Stimulated activated CD8-positive, alpha-beta memory T cell treated with anti-CD3 and anti-CD28 coated beads, Interleukin-7, amount 100 ng/mL, for 24 hours (primary cell): ENCODE data around the gene RMRP.
"Not testable (repeated sequence)": the region's sequence is repeated elsewhere in the genome, so short reads cannot be mapped to it uniquely, and the experiment has no call there.

ENCODE experiments used
- DNase-seq: peaks from one replicate; pipeline ENCODE4 v3.0.0-alpha.2; 2020; ENCODE audit warnings: low read depth

RMRP gene

GRCh38 chr9:35641478-35641877 lies 16.3 kb downstream of the RMRP start:
- DNase-seq, result not testable (repeated sequence)

DNA sequence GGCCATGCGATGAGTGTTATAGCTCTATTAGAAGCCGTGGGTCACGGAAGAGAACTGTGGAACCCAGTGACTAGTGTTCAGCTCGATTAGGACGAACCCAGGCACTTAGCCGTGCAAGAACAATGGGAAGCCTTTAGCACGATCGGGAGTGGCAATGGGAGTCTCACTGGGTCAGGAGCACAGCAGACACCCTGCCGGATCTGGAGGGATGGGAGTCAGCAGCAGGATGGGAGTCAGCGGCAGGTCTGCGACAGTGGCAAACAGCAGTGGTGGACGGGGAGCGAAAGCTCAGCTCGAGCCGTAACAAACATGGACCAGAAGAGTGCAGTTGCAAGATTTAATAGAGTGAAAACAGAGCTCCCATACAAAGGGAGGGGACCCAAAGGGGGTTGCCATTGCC lies 17.4 kb downstream of the RMRP start:
- DNase-seq, result not testable (repeated sequence)

DNA sequence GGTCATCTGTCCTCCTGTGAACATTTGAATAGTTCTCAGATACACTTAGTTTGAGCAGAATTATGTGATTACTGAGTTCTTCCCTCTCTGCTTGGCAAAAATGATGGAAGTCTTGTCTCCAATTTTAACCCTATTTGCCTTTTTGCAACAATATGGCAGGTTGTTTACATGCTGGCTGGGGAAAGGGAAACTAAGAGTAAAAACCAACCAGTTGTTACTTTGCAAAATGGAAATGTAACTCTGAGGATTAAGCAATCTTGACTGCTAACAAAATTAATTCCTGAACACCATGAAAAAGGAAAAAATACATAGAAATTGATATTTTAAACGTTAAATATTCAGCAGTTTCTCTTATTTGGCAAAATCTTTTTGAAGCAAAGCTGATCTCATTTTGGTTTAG lies 18.2 kb downstream of the RMRP start:
- DNase-seq, result no peak

GRCh38 chr9:35639225-35639624 lies 18.6 kb downstream of the RMRP start:
- DNase-seq, result not testable (repeated sequence)

DNA sequence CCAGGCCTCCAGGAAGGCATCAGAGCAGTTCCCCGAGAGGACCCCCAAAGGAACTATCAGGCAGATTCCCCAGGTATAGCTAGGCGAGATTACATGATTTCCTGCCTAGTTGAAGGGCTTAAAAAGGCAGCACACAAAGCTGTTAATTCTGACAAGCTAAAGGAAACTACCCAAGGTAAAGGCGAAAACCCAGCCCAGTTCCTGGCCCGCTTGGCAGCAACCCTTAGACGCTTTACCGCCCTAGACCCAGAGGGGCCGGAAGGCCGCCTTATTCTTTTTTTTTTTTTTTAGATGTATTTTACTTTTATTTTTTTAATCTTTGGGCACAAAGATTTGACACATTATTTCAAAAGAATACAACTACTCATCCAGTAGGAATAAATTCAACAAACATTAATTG lies 19.1 kb downstream of the RMRP start:
- DNase-seq, result not testable (repeated sequence)

- not testable (repeated sequence) for DNase-seq
Measured at GRCh38 chr9:35637427-35637955, 20.3 kb downstream of the RMRP start.

- DNase-seq, result not testable (repeated sequence)
Measured at GRCh38 chr9:35636877-35637246, 21.0 kb downstream of the RMRP start.

DNA sequence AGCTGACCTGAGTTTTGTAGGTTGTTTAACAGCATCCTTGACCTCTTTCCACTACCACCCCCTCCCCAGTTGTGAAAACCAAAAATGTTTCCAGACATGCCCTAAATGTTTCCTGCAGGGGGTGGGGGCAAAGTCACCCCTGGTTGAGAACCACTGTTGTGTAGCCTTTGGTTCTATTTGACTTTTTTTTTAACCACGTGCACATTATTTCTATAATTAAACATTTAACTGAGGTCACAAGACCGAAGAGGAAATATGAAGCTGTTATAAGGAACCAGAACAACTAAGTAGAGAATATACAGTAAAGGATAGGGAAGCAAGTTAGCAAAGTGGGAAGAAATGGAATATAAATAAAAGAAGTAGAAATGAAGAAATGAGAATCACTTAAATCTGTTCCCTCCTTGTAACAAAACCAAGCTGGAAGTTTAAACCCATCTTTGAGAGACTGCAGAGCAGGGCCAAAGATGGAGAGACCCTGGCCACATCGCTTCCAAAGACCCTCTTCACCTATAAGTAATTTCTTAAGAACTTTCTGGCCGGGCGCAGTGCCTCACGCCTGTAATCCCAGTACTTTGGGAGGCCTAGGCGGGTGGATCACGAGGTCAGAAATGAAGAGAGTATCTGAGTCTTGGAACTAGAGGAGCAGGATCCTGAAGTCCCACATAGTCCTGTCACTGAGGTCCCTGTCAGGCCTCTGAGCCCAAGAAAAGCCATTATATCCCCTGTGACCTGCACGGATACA lies 21.5 kb downstream of the RMRP start:
- DNase-seq, result no peak

DNA sequence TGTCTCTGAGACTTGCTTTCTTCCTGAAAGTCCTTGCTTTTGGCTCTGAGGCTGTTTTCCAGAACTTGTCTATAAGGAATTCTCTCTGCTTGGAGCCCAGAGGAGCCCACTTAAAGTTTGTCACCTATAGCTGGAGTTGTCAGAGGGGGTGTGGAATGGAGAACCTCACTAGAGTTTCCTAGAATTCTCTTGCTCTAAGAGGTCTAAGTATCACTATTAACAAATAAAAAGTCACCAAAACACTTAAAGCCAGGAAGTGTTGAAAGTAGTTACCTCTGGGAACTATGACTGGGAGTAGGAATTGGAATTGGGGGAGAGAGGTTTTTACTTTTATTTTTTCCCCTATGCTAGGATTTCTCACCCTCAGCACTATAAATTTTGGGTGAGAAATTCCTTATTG lies 22.1 kb downstream of the RMRP start:
- no peak for DNase-seq

GRCh38 chr9:35629597-35629996 lies 28.2 kb downstream of the RMRP start:
- no peak for DNase-seq

- no peak for DNase-seq
Measured at GRCh38 chr9:35628389-35628991, 29.3 kb downstream of the RMRP start.

DNA sequence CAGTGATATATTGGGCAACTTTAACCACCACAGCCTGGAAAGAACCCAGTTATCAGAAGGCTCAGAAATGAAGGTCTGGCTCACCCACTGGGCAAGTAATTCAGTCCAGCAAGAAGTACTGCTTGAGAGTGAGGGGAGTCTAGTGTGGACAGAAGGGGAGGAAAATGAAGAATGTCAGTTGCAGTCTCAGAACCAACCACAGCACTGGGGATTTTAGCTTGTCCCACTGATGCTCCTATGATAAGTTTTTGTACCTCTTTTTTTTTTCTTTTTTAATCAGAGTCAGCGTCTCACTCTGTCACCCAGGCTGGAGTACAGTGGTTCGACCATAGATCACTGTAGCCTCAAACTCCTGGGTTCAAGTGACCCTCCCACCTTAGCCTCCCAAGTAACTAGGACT lies 30.2 kb downstream of the RMRP start:
- no peak for DNase-seq

DNA sequence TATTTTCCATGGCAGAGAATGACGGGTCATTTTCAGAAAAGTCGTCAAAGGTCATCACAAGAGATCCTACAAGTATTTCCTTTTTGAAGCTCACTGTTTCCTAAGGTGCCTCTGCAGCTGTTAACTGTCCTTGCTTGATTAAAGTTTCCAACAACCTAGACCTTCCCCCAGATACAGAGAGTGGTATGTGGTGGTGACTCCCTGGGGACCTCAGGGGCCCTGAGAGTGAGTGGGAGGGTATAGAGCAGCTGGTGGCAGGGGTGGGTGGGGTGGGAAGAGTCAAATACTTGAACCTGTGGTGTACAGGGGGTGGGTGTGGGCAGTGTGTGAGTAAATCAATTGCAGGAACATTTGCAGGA lies 38.0 kb downstream of the RMRP start:
- DNase-seq, result no peak

DNA sequence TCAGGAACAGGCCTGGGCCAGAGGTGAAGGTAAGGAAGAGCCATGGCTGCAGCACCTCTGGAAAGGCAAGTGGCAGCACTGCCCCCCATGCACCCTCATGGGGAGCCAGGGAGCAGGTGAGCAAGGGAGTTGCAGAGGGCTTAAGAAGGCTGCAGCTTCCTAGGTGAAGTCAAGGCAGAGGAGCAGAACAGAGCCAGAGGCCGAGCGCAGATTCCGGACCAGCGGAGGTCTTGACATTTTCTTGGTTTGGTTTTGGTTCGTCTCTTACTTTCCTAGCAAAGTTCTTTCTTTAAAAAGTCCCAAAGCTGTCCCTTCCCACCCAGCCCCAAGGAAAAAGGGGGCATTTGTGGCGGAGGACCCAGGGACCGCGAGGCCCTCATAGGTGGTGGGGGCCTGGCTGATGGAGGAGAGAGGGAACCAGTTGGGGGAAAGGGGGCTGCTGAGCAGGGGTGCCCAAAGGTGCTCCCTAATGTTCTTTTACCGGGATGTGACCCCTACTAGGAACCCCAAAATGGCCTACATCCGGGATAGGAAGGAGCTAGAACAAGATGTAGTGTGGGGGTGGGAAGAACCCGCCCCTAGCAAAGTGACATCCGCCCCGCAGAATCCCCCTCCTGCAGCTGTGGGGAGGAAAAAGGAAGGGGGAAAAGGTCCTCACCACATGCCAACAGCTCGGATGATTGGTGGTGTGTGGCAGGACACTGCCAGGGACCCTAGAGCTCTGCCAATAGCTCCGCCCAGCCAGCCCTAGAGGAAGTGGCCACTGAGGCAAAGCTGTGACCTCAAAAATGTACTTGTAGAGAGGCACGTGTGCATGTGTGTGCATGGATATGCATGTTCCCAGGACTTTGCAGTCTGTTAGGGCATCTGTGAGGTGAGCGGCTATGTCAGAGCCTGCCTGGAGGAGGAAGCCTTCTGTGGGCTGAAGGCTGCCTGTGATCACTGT lies 38.7 kb downstream of the RMRP start:
- DNase-seq, result no peak

DNA sequence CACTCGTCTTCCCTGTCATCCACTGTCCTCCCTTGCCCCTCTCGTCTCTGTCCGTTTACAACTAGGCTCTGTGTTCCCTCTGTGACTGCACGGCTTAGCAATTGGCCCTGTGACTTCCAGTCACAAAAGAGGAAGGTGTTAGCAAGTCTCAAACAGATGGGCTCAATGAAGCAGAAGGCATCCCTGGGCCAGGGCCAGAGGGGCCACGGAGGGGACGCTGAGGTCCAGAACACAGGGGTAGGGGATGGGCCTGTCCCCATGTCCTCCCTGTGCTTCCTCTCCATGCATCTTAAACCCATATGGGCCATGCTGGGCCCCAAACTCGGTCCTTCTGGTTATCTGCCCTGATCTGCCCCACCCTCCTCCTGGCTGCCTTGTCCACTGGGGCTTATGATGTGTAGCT lies 39.5 kb downstream of the RMRP start, which contains the start of gene CD72:
Gene CD72, minus strand, starts transcription at position 89 of the 403 bp plus-strand sequence. CDS start 110 bp downstream, outside the sequence.
- no peak for DNase-seq

DNA sequence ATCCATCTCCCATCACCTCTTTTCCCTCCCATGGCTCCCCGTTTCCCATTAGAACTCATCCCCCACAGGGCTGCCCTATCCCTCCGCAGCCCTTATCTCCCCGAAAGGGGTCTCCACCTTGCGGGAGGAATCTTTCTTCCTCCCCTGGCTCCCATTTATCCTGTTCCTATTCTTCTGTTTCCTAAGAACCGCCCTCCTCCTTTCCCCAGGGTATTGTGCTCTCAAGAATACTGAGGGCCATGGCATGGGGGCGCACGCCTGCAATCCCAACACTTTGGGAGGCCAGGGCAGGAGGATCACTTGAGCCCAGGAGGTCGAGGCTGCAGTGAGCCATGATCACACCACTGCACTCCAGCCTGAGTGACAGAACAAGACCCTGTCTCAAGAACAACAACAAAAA lies 40.3 kb downstream of the RMRP start:
- DNase-seq, result no peak

DNA sequence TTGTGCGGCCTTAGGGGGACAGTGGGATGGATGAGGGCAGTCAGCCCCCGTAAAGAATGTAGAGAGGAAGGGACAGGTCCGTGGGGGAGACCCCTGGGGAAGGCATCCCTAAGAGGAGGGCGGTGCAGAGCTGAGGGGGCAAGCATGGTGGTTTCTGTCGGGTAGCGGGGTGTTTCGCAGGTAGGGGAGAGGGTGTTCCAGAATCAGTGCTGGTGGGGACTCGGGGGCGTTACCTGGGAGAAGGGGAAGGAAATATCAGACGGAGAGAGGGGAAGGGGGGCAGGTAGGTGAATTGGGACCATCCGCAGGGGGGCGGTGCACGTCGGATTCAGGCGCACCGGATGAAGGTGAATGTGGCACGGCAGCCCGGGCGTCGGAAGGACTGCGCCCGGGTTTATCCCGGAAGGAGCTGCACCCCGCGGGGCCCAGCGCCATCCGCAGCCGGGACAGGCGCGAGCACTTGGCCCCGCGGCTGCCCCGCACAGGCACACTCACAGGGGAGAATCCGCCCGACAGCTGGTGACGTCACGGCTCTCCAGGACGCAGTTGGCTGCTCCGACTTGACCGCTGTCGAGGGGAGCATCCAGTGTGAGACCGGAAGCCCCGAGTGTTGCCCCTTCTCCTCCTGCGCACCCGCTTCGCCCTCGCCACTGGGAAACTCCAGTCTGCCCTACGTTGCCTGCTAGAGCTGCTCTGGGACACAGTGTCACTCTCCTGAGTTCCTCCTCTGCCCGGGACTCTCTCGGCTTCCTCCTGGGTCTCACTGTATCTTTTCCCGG lies 40.9 kb downstream of the RMRP start:
- peak; percentile 44 for DNase-seq

DNA sequence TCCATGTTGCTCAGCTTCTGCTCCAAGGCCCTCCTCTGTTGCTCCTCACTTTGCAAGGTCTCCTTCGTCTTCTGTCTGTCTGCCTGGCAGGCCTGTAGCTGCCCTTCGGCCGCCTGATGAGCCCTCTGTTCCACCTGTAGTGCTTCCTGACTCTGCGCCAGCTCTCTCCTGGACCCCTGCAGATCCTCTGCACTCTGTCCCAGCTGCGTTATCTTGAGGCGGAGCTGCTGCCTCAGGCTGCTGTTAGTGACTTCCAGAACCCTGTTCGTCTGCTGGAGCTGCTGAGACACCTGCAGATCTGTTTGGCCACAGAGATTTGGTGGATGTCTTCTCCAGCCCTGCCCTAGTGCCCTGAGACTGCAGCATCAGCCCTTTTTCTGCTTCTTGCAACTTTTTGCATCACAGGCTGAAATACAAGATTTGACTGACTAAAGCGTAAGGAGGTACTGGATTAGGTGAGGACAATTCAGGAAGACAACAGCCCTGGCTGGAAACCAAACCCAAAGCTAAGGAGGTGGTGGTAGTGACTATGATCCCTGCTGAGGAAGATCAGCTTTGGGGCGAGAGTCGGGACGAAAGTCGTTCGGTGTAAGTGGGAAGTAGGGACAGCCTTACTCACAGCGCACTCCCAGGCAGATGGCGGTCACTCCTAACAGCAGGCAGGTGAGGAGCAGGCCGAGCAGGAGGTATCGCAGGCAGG lies 41.7 kb downstream of the RMRP start:
- no peak for DNase-seq

DNA sequence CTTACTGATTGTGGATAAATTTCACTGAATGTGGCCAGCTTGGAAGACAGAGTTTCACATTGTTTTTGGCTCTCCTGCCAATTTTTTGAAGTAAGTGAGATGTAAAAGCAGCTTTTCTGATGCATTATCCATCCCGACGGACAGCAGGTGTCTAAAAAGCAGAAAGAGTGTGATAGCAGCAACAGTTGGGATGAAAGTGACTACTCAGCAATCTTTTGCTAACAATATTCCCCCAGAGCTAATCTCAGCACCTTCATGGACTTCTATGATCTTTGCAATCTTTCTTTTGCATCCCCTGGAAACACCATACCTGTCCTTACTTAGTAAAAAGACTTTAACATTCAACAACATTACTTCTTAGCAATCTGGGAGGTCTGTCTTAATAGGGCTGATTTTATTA lies 45.0 kb downstream of the RMRP start:
- no peak for DNase-seq

DNA sequence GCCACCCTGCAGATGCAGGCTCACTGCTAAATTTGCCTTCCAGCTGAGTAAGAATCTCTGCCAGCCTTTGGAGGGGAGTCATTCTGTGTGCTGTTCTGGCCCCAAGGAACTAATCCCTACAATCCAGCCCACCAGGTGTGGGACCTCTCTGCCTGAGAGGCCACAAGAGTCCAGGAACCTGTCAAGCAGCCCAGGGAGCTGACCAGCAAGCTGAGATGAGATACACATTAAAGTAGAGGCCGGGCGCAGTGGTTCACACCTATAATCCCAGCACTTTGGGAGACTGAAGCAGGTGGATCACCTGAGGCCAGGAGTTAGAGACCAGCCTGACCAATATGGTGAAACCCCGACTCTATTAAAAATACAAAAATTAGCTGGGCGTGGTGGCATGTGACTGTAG lies 45.8 kb downstream of the RMRP start:
- DNase-seq, result not testable (repeated sequence)

DNA sequence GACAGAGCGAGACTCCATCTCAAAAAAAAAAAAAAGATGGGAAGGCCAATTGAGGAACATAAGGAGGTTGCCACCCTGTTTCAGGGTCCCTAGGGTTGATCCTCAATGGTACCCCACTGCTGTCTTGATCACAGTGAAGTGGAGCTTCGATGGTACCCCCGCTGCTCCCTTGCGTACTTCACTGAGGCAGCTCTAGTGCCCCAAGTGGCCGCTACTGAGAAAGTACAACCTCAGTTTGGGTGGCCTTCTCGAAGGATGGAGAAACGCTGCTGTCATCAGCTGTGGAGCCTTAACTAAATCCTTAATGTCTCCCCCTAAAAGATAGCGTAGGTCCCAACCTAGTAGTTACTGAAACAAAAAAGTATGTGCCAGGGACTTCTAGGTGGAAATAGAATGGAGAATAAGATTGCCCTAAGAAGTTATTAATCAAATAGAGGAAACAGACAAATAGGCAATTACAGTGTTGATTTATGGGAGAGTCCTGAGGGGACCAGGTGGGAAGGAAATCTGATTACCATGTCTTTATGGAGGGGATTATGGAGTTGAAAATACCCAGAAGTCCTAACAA lies 46.5 kb downstream of the RMRP start:
- no peak for DNase-seq
